Keratinocyte (primary cell): Measurements from ENCODE around the gene CDC42SE2. TPM values are rescaled to one million over a fixed set of nuclear protein-coding genes. Genes with fewer than 3 reads are reported as not detected.

Source experiments
- DNase-seq: peaks from one replicate; pipeline ENCODE4 v3.0.0-alpha.2; 2011; ENCODE audit warnings: low read depth, missing footprints, low spot score
- FAIRE-seq: peaks from 2 replicates; lab custom pipeline; 2011; peaks lifted over from hg19 to GRCh38; lab: Jason Lieb, UNC
- H2AFZ ChIP-seq: 2 replicates; pipeline ENCODE4 v1.6.0; 2012; ENCODE audit warnings: low read length, control low read depth, inconsistent platforms; ENCODE audit not compliant: control insufficient read depth
- H3K27ac ChIP-seq: 2 replicates; pipeline ENCODE4 v1.5.1; 2011; ENCODE audit warnings: low read length; ENCODE audit not compliant: control insufficient read depth, insufficient read depth
- H3K27me3 ChIP-seq: 3 replicates; pipeline ENCODE4 v1.6.0; 2011; ENCODE audit warnings: low read length; ENCODE audit not compliant: control insufficient read depth, insufficient read depth; ENCODE audit errors: extremely low read depth
- H3K36me3 ChIP-seq, 2 experiments: 2 replicates in 1 of 2; 3 replicates in 1 of 2; pipeline ENCODE4 v1.5.1; 2011; ENCODE audit warnings: low read length in 2 of 2, mild to moderate bottlenecking in 1 of 2; ENCODE audit not compliant: control insufficient read depth in 2 of 2, insufficient read depth in 2 of 2; ENCODE audit errors: extremely low read depth in 1 of 2
- H3K4me1 ChIP-seq: 3 replicates; pipeline ENCODE4 v1.5.1; 2011; ENCODE audit warnings: low read length; ENCODE audit not compliant: control insufficient read depth, insufficient read depth; ENCODE audit errors: extremely low read depth
- H3K4me2 ChIP-seq: 3 replicates; pipeline ENCODE4 v1.6.0; 2011; ENCODE audit warnings: low read depth, low read length; ENCODE audit not compliant: control insufficient read depth, insufficient read depth; ENCODE audit errors: extremely low read depth
- H3K4me3 ChIP-seq, 3 experiments: fragments of 200-600 bp in 1 of 3; sonication (generic) in 1 of 3; 2 replicates in 2 of 3; 3 replicates in 1 of 3; pipeline ENCODE4 v1.5.1; 2011 to 2016; ENCODE audit warnings: low read length in 3 of 3, mild to moderate bottlenecking in 3 of 3, control low read depth in 2 of 3, inconsistent platforms in 1 of 3, low read depth in 1 of 3, mixed read lengths in 1 of 3, mixed run types in 1 of 3, moderate library complexity in 1 of 3; ENCODE audit not compliant: control insufficient read depth in 2 of 3, insufficient read depth in 2 of 3; ENCODE audit errors: extremely low read depth in 1 of 3
- H3K79me2 ChIP-seq: 2 replicates; pipeline ENCODE4 v1.6.0; 2012; ENCODE audit warnings: low read length; ENCODE audit not compliant: control insufficient read depth, insufficient read depth
- H3K9ac ChIP-seq: 3 replicates; pipeline ENCODE4 v1.6.0; 2011; ENCODE audit warnings: low read length; ENCODE audit not compliant: control insufficient read depth, insufficient read depth; ENCODE audit errors: extremely low read depth
- H3K9me1 ChIP-seq: 3 replicates; pipeline ENCODE4 v1.6.0; 2011; ENCODE audit warnings: low read length; ENCODE audit not compliant: control insufficient read depth, insufficient read depth; ENCODE audit errors: extremely low read depth
- H3K9me3 ChIP-seq: 2 replicates; pipeline ENCODE4 v1.5.1; 2012; ENCODE audit warnings: low read depth, low read length; ENCODE audit not compliant: control insufficient read depth
- H4K20me1 ChIP-seq: 3 replicates; pipeline ENCODE4 v1.6.0; 2011; ENCODE audit warnings: low read length; ENCODE audit not compliant: control insufficient read depth, insufficient read depth; ENCODE audit errors: extremely low read depth
- CTCF ChIP-seq, 3 experiments: IDR thresholded peaks in 1 of 3; conservative IDR thresholded peaks in 1 of 3; optimal IDR thresholded peaks in 1 of 3; 2 replicates in 2 of 3; 3 replicates in 1 of 3; pipeline versions ENCODE3 to v1.5.1; 2011; ENCODE audit warnings: low read length in 3 of 3, mild to moderate bottlenecking in 3 of 3, moderate library complexity in 2 of 3, control low read depth in 1 of 3, inconsistent platforms in 1 of 3; ENCODE audit not compliant: insufficient read depth in 2 of 3; ENCODE audit errors: extremely low read depth in 1 of 3
- EZH2 ChIP-seq: IDR thresholded peaks from one replicate; pipeline ENCODE4 v1.6.1; 2012; ENCODE audit warnings: inconsistent platforms, mild to moderate bottlenecking, low read length, moderate library complexity
- dilution Hi-C: fragments of 300-500 bp; cut with MboI; formaldehyde crosslinking; loops from one replicate; pipeline ENCODE4 v1.7.0; 2020; ENCODE audit warnings: low sequenced_read_pairs; ENCODE audit not compliant: extremely low pct_ligation_motif_present
- polyA plus RNA-seq, 5 experiments: library from polyadenylated mRNA; depleted of rRNA in 3 of 5; stranded (reverse) in 3 of 5; stranded (forward) in 1 of 5; unstranded in 1 of 5; fragments of >200 nt; gene quantifications; 1 replicate in 1 of 5; 2 replicates in 3 of 5; 3 replicates in 1 of 5; pipeline versions ENCODE4 v1.2.1 to v1.2.3, GENCODE V29; 2011 to 2012; ENCODE audit warnings: missing spikeins in 2 of 5, low read depth in 1 of 5, low replicate concordance in 1 of 5

The CDC42SE2 gene
- polyA plus RNA-seq, 1 donor (not counting 4 experiments of a cell fraction or from before 2014, with no cell fraction given): 32.5 TPM

- FAIRE-seq (no peak), DNase-seq (no peak)
- no peak overlapping the region for H2AFZ ChIP-seq
- H4K20me1 ChIP-seq: no peaks in the 10 kb centered on the region
- H3K27ac ChIP-seq: no peak overlapping the region
- H3K4me3 ChIP-seq: no peak overlapping the region
- peaks cover 2 to 6% of the 10 kb centered on the region in 2 experiments for H3K36me3 ChIP-seq
- no peak overlapping the region for H3K4me2 ChIP-seq
- no peaks in the 10 kb centered on the region for H3K9me1 ChIP-seq
- TF ChIP-seq EZH2: no peak
- TF ChIP-seq CTCF (optimal IDR thresholded peaks at IDR 0.05 in 1 of 3, IDR thresholded peaks at IDR 0.05 in 1 of 3, conservative IDR thresholded peaks at IDR 0.05 in 1 of 3; ENCODE audit: extremely low read depth in 1 of 3, insufficient read depth in 2 of 3, low read length in 3 of 3): no peak
- H3K27me3 ChIP-seq: no peaks in the 10 kb centered on the region
- H3K9me3 ChIP-seq: no peaks in the 10 kb centered on the region
- H3K79me2 ChIP-seq: no peaks in the 10 kb centered on the region
- H3K9ac ChIP-seq: no peak overlapping the region
- no peaks in the 10 kb centered on the region for H3K4me1 ChIP-seq
- dilution Hi-C loops: no loop called here
Observed at GRCh38 chr5:131392466-131393095, 128.7 kb downstream of the CDC42SE2 start.

- Histone ChIP-seq H3K9me3 (no peaks in the 10 kb centered on the region), H3K4me2 (no peak overlapping the region), H3K4me1 (no peaks in the 10 kb centered on the region), H3K9me1 (no peaks in the 10 kb centered on the region), H4K20me1 (no peaks in the 10 kb centered on the region), H3K36me3 (peaks cover 2 to 6% of the 10 kb centered on the region in 2 experiments), H3K9ac (no peak overlapping the region), H3K79me2 (no peaks in the 10 kb centered on the region), H3K27ac (no peak overlapping the region), H2AFZ (no peak overlapping the region), H3K27me3 (no peaks in the 10 kb centered on the region), H3K4me3 (no peak overlapping the region)
- FAIRE-seq (no peak), DNase-seq (no peak)
- TF ChIP-seq CTCF (optimal IDR thresholded peaks at IDR 0.05 in 1 of 3, IDR thresholded peaks at IDR 0.05 in 1 of 3, conservative IDR thresholded peaks at IDR 0.05 in 1 of 3; ENCODE audit: extremely low read depth in 1 of 3, insufficient read depth in 2 of 3, low read length in 3 of 3) (no peak), EZH2 (no peak)
- dilution Hi-C loops: no loop called here
Observed at GRCh38 chr5:131393498-131393968, 129.7 kb downstream of the CDC42SE2 start.
